B cell (primary cell): ENCODE measurements around the gene TESK2. TPM values are rescaled to one million over a fixed set of nuclear protein-coding genes. Genes with fewer than 3 reads are reported as not detected.

ENCODE experiments used
- ATAC-seq: fragments of 200-7000 bp; cut with Tn5 transposase; one replicate; pipeline ENCODE4 v1.10.0; 2021; ENCODE audit warnings: low read depth, mild to moderate bottlenecking, moderate number of reproducible peaks, moderate library complexity
- CTCF ChIA-PET: fragments of 350-600 bp; sonication (Branson Sonifier 250); formaldehyde crosslinking; loops from one replicate; lab custom pipeline; 2021; ENCODE audit warnings: antibody characterized with exemption, inconsistent platforms; lab: Charles Lee
- POLR2A ChIA-PET: fragments of 350-600 bp; sonication (Branson Sonifier 250); formaldehyde crosslinking; loops from one replicate; lab custom pipeline; 2021; ENCODE audit warnings: antibody characterized with exemption; lab: Charles Lee
- DNase-seq: peaks from one replicate; pipeline ENCODE4 v3.0.0; 2013
- H2AFZ ChIP-seq: 2 replicates; pipeline ENCODE4 v1.6.1; 2012; ENCODE audit warnings: mild to moderate bottlenecking, low read depth, low read length; ENCODE audit not compliant: insufficient read depth, poor library complexity, severe bottlenecking
- H3K27ac ChIP-seq, 2 donors: 1 replicate in 1 of 2; 2 replicates in 1 of 2; pipeline ENCODE4 v1.5.1; 2012 to 2013; ENCODE audit warnings: low read length in 2 of 2, mild to moderate bottlenecking in 2 of 2, moderate library complexity in 1 of 2
- H3K27me3 ChIP-seq, 4 experiments: fragments of 200-600 bp in 1 of 4; sonication (generic) in 1 of 4; replicated peaks in 1 of 4; 1 replicate in 2 of 4; 2 replicates in 2 of 4; pipeline versions ENCODE4 v1.6.1 to v1.7.0; 2013 to 2016; ENCODE audit warnings: low read length in 3 of 4, mild to moderate bottlenecking in 2 of 4, mixed read lengths in 1 of 4, moderate library complexity in 1 of 4; ENCODE audit not compliant: insufficient read depth in 4 of 4, control insufficient read depth in 3 of 4; ENCODE audit errors: control extremely low read depth in 1 of 4
- H3K36me3 ChIP-seq, 2 experiments: replicated peaks in 1 of 2; 1 replicate in 1 of 2; 2 replicates in 1 of 2; pipeline versions ENCODE4 v1.6.1 to v1.7.1; 2013; ENCODE audit warnings: low read length in 1 of 2; ENCODE audit not compliant: insufficient read depth in 2 of 2, control insufficient read depth in 1 of 2; ENCODE audit errors: control extremely low read depth in 1 of 2, extremely low read depth in 1 of 2
- H3K4me1 ChIP-seq, 2 donors: fragments of 200-600 bp in 1 of 2; sonication (generic) in 1 of 2; 1 replicate in 1 of 2; 2 replicates in 1 of 2; pipeline versions ENCODE4 v1.5.1 to v1.6.1; 2013 to 2017; ENCODE audit warnings: low read length in 2 of 2; ENCODE audit not compliant: control insufficient read depth in 2 of 2, insufficient read depth in 2 of 2
- H3K4me2 ChIP-seq: replicated peaks from 2 replicates; pipeline ENCODE3; 2012; ENCODE audit warnings: mild to moderate bottlenecking, low read depth, low read length; ENCODE audit not compliant: poor library complexity, severe bottlenecking
- H3K4me3 ChIP-seq, 5 experiments: fragments of 200-600 bp in 1 of 5; sonication (generic) in 1 of 5; 1 replicate in 3 of 5; 2 replicates in 2 of 5; pipeline versions ENCODE4 v1.5.1 to v1.7.0; 2011 to 2016; ENCODE audit warnings: low read length in 4 of 5, mild to moderate bottlenecking in 4 of 5, low read depth in 2 of 5, control low read depth in 1 of 5, moderate library complexity in 1 of 5; ENCODE audit not compliant: insufficient read depth in 1 of 5; ENCODE audit errors: control extremely low read depth in 1 of 5, extremely low read depth in 1 of 5
- H3K79me2 ChIP-seq: fragments of 200-600 bp; sonication (generic); one replicate; pipeline ENCODE4 v1.6.0; 2016; ENCODE audit warnings: low read length; ENCODE audit not compliant: control insufficient read depth, insufficient read depth
- H3K9ac ChIP-seq: fragments of 200-600 bp; sonication (generic); 2 replicates; pipeline ENCODE4 v1.6.1; 2017; ENCODE audit warnings: mild to moderate bottlenecking, low read length, moderate library complexity
- H3K9me3 ChIP-seq, 3 donors: one replicate each; pipeline versions ENCODE4 v1.6.1 to v1.7.1; 2013; ENCODE audit warnings: low read length in 2 of 3; ENCODE audit not compliant: control insufficient read depth in 2 of 3, insufficient read depth in 1 of 3; ENCODE audit errors: control extremely low read depth in 1 of 3
- H4K20me1 ChIP-seq: 2 replicates; pipeline ENCODE4 v1.6.0; 2012; ENCODE audit warnings: mild to moderate bottlenecking, low read length; ENCODE audit not compliant: insufficient read depth, control insufficient read depth, poor library complexity, severe bottlenecking
- H3K27ac Mint-ChIP-seq: one replicate; pipeline ENCODE4 v1.8.0; 2021; ENCODE audit warnings: mixed read lengths
- H3K27me3 Mint-ChIP-seq: one replicate; pipeline ENCODE4 v1.8.0; 2021; ENCODE audit warnings: mixed read lengths
- H3K4me1 Mint-ChIP-seq: one replicate; pipeline ENCODE4 v1.8.0; 2021; ENCODE audit warnings: mixed read lengths
- H3K4me3 Mint-ChIP-seq: one replicate; pipeline ENCODE4 v1.8.0; 2021; ENCODE audit warnings: mixed read lengths
- H3K9me3 Mint-ChIP-seq: one replicate; pipeline ENCODE4 v1.8.0; 2022; ENCODE audit warnings: mixed read lengths; ENCODE audit not compliant: insufficient read depth
- EZH2 ChIP-seq: IDR thresholded peaks from 2 replicates; pipeline ENCODE4 v1.6.1; 2012; ENCODE audit warnings: borderline replicate concordance, low read depth, mild to moderate bottlenecking, moderate library complexity, low read length; ENCODE audit not compliant: insufficient read depth, poor library complexity, severe bottlenecking
- WGBS: methylation state at CpG from one replicate; pipeline ENCODE4 v1.1.5; 2013; ENCODE audit warnings: missing lambda C conversion rate; ENCODE audit not compliant: insufficient coverage; 5-methylcytosine and 5-hydroxymethylcytosine counted together
- intact Hi-C: fragments of 100-400 bp; cut with micrococcal nuclease; formaldehyde crosslinking; loops from one replicate; pipeline ENCODE4 v1.10.0; 2022
- polyA plus RNA-seq: library from polyadenylated mRNA; depleted of rRNA; stranded (reverse); fragments of >200 nt; gene quantifications from 2 replicates; pipeline ENCODE4 v1.2.3, GENCODE V29; 2012
- total RNA-seq, 2 donors: library from RNA; stranded (reverse); fragments of 120-200 nt in 1 of 2; gene quantifications; 1 replicate in 1 of 2; 2 replicates in 1 of 2; pipeline versions ENCODE4 v1.2.3 to v1.2.4, GENCODE V29; 2013 to 2022
- TF ChIP-seq, protein P1 (sequence below): fragments of 200-600 bp; IDR thresholded peaks from one replicate; pipeline ENCODE4 v1.8.0; 2022; ENCODE audit warnings: antibody characterized with exemption, mild to moderate bottlenecking

Gene TESK2
- total and polyA plus RNA-seq, 2 donors (not counting 1 experiment from before 2014, with no cell fraction given) = 21.7 to 27.0 TPM

DNA sequence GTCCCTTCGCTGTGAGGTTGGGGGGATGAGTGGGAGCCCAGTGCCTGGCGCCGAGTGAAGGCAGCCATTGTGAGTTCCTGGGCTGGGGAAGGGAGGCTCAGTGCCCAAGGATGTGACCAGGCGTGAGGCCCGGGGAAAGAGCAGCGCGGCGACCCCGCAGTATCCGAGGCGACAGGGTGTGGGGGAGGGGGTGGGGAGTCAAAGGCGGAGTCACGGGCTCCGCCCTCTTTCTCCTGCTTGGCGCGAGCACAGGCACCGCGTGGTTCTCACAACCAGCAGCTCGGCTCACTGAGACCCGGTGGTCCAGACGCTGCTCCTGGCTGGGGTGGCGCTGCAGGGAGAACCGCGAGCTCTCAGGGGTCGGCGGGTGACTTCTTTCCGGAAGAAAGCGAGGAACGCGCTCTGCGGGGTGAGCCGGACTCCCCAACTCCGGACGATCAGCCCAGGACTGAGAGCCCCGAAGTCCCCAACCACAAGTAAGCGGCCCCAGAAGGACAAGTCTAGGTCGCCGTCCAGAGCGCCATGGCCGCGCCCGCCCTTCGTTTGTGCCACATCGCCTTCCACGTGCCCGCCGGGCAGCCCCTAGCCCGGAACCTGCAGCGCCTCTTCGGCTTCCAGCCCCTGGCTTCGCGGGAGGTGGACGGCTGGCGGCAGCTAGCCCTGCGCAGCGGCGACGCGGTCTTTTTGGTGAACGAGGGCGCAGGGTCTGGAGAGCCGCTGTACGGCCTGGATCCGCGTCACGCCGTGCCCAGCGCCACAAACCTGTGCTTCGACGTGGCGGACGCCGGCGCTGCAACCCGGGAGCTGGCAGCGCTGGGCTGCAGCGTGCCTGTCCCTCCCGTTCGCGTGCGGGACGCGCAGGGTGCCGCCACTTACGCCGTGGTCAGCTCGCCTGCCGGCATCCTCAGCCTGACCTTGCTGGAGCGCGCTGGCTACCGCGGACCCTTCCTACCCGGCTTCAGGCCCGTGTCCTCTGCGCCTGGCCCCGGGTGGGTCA is 164.0 kb downstream of the TESK2 start, which contains the start of gene HPDL:
HPDL (plus strand) TSS at position 269 of the 997 bp plus-strand sequence; CDS start at position 523, 254 bp downstream.
- Mint-ChIP-seq H3K9me3 (no peaks in the 10 kb centered on the region), H3K27me3 (no peaks in the 10 kb centered on the region), H3K4me3 (peak within 1 kb of the TSS; percentile 89), H3K4me1 (peaks cover 13% of the 10 kb centered on the region), H3K27ac (peak within 1 kb of the TSS; percentile 15)
- ChIA-PET POLR2A (interaction anchor here (2.2 to 4.1 kb wide), 2 partner anchors 13 to 21 kb away, joined by 9 to 18 read pairs; partner anchors contain the start of genes MUTYH and TOE1), CTCF (interaction anchor here (0.9 to 2.0 kb wide), 4 partner anchors 12 to 166 kb away, joined by 3 to 8 read pairs (median 6); partner anchors contain the start of gene TOE1)
- WGBS = 15% methylated on average over 95 of the region's 96 CpGs
- intact Hi-C loops = loop anchor here (1.0 to 5.0 kb wide), 3 partner anchors 13 to 475 kb away; partner anchors contain the start of genes MAST2, MUTYH and TOE1
- peak within 1 kb of the TSS; percentile 95 for H2AFZ ChIP-seq
- peak within 1 kb of the TSS; percentile 47 to 70 (median 63) for H3K4me3 ChIP-seq
- H3K9ac ChIP-seq = peak within 1 kb of the TSS; percentile 69
- H3K27me3 ChIP-seq = peaks cover 0 to 5% (median 2%) of the 10 kb centered on the region in 4 experiments
- H3K9me3 ChIP-seq = no peaks in the 10 kb centered on the region
- peaks cover 8 to 20% of the 10 kb centered on the region in 2 donors for H3K4me1 ChIP-seq
- DNase-seq (peak; percentile 74), ATAC-seq (peak; percentile 88)
- H3K36me3 ChIP-seq = peaks cover 0 to 15% of the 10 kb centered on the region in 2 experiments
- H3K79me2 ChIP-seq = no peaks in the 10 kb centered on the region
- TF ChIP-seq EZH2 = no peak
- TF ChIP-seq, protein P1, sequence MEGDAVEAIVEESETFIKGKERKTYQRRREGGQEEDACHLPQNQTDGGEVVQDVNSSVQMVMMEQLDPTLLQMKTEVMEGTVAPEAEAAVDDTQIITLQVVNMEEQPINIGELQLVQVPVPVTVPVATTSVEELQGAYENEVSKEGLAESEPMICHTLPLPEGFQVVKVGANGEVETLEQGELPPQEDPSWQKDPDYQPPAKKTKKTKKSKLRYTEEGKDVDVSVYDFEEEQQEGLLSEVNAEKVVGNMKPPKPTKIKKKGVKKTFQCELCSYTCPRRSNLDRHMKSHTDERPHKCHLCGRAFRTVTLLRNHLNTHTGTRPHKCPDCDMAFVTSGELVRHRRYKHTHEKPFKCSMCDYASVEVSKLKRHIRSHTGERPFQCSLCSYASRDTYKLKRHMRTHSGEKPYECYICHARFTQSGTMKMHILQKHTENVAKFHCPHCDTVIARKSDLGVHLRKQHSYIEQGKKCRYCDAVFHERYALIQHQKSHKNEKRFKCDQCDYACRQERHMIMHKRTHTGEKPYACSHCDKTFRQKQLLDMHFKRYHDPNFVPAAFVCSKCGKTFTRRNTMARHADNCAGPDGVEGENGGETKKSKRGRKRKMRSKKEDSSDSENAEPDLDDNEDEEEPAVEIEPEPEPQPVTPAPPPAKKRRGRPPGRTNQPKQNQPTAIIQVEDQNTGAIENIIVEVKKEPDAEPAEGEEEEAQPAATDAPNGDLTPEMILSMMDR = no peak
- no peak within 1 kb of the TSS for H3K27ac ChIP-seq
- H4K20me1 ChIP-seq = no peaks in the 10 kb centered on the region
- peak within 1 kb of the TSS; percentile 93 for H3K4me2 ChIP-seq
